Measurements from ENCODE around the gene SRCIN1.

DNA sequence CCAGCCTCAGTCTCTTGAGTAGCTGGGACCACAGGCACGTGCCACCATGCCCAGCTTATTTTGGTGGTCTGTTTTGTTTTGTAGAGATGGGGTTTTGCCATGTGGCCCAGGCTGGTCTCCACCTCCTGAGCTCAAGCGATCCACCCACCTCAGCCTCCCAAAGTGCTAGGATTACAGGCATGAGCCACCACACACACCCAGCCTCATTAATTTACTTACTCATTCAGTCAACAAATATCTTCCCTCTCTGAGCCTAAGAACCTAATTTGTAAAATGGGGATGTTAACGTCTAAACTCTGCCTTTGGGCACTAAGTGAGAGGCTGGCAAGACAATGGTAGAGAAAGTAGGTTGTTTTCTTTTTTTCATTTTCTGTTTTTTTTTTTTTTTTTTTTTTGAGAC is 22.6 kb downstream of the SRCIN1 start:
- TF ChIP-seq, protein P1, sequence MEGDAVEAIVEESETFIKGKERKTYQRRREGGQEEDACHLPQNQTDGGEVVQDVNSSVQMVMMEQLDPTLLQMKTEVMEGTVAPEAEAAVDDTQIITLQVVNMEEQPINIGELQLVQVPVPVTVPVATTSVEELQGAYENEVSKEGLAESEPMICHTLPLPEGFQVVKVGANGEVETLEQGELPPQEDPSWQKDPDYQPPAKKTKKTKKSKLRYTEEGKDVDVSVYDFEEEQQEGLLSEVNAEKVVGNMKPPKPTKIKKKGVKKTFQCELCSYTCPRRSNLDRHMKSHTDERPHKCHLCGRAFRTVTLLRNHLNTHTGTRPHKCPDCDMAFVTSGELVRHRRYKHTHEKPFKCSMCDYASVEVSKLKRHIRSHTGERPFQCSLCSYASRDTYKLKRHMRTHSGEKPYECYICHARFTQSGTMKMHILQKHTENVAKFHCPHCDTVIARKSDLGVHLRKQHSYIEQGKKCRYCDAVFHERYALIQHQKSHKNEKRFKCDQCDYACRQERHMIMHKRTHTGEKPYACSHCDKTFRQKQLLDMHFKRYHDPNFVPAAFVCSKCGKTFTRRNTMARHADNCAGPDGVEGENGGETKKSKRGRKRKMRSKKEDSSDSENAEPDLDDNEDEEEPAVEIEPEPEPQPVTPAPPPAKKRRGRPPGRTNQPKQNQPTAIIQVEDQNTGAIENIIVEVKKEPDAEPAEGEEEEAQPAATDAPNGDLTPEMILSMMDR (IDR thresholded peaks at IDR 0.05; ENCODE audit: low read depth, low read length, poor library complexity, severe bottlenecking) = no peak
- no peak for TF ChIP-seq EZH2phosphoT487 (IDR thresholded peaks at IDR 0.05; ENCODE audit: borderline replicate concordance, low read length)

Data from DOHH2 (cell line).